HEK293 (cell line): ENCODE measurements around the gene DISC1.

Experiments used
- CTCF ChIP-seq: fragments of 450-650 bp; formaldehyde crosslinking; IDR thresholded peaks from 2 replicates; pipeline ENCODE4 v1.5.1; 2016; ENCODE audit warnings: missing biosample characterization, missing genetic modification characterization
- KLF16 ChIP-seq: fragments of 450-650 bp; formaldehyde crosslinking; IDR thresholded peaks from 2 replicates; pipeline ENCODE4 v1.5.1; 2017; ENCODE audit warnings: missing biosample characterization, missing genetic modification characterization
- KLF9 ChIP-seq: fragments of 450-650 bp; formaldehyde crosslinking; IDR thresholded peaks from 2 replicates; pipeline ENCODE4 v1.5.1; 2016; ENCODE audit warnings: missing biosample characterization, missing genetic modification characterization, low read depth
- PBX3 ChIP-seq: sonication (generic); formaldehyde crosslinking; IDR thresholded peaks from 2 replicates; pipeline ENCODE4 v1.8.1; 2022; ENCODE audit warnings: mild to moderate bottlenecking, moderate library complexity, missing genetic modification reagents
- SALL2 ChIP-seq: fragments of 450-650 bp; formaldehyde crosslinking; IDR thresholded peaks from 2 replicates; pipeline ENCODE4 v1.5.0; 2017; ENCODE audit warnings: missing biosample characterization, mild to moderate bottlenecking, missing genetic modification characterization, borderline replicate concordance
- WT1 ChIP-seq: fragments of 450-650 bp; formaldehyde crosslinking; IDR thresholded peaks from 2 replicates; pipeline ENCODE4 v1.5.1; 2016; ENCODE audit warnings: missing biosample characterization, missing genetic modification characterization
- ZNF138 ChIP-seq: fragments of 450-650 bp; formaldehyde crosslinking; IDR thresholded peaks from 2 replicates; pipeline ENCODE4 v1.5.1; 2016; ENCODE audit warnings: missing biosample characterization, missing genetic modification characterization, borderline replicate concordance
- ZNF239 ChIP-seq: fragments of 450-650 bp; formaldehyde crosslinking; IDR thresholded peaks from 2 replicates; pipeline ENCODE4 v1.5.1; 2016; ENCODE audit warnings: missing biosample characterization, missing genetic modification characterization
- ZNF423 ChIP-seq: fragments of 450-650 bp; formaldehyde crosslinking; IDR thresholded peaks from 2 replicates; pipeline ENCODE4 v1.5.1; 2016; ENCODE audit warnings: missing biosample characterization, missing genetic modification characterization
- ZNF433 ChIP-seq: fragments of 450-650 bp; formaldehyde crosslinking; IDR thresholded peaks from 2 replicates; pipeline ENCODE4 v1.5.1; 2016; ENCODE audit warnings: missing biosample characterization, missing genetic modification characterization, low read depth
- ZNF660 ChIP-seq: fragments of 450-650 bp; IDR thresholded peaks from 2 replicates; pipeline ENCODE4 v1.5.1; 2018; ENCODE audit warnings: missing biosample characterization, mild to moderate bottlenecking, missing genetic modification characterization
- ZNF768 ChIP-seq: fragments of 450-650 bp; formaldehyde crosslinking; IDR thresholded peaks from 2 replicates; pipeline ENCODE4 v1.5.1; 2018; ENCODE audit warnings: missing biosample characterization, mild to moderate bottlenecking, missing genetic modification characterization
- ZNF785 ChIP-seq: fragments of 450-650 bp; formaldehyde crosslinking; IDR thresholded peaks from 2 replicates; pipeline ENCODE4 v1.5.1; 2016; ENCODE audit warnings: missing biosample characterization, missing genetic modification characterization

GRCh38 chr1:231924180-231924579 is 297.6 kb downstream of the DISC1 start:
- no peak for TF ChIP-seq CTCF (tag by site-specific recombination)
- TF ChIP-seq PBX3, result no peak
- no peak for TF ChIP-seq ZNF423 (tag by site-specific recombination)
- no peak for TF ChIP-seq ZNF138 (tag by site-specific recombination)
- no peak for TF ChIP-seq ZNF768 (tag by site-specific recombination)
- no peak for TF ChIP-seq ZNF660 (tag by site-specific recombination)
- TF ChIP-seq KLF9 (tag by site-specific recombination), result no peak
- TF ChIP-seq ZNF433 (tag by site-specific recombination), result no peak
- TF ChIP-seq ZNF239, result no peak
- TF ChIP-seq WT1 (tag by site-specific recombination), result no peak
- TF ChIP-seq SALL2 (tag by site-specific recombination), result no peak
- TF ChIP-seq KLF16, result no peak
- TF ChIP-seq ZNF785 (tag by site-specific recombination), result no peak
